ENCODE results near the gene SPRTN. TPM values are rescaled to one million over a fixed set of nuclear protein-coding genes. Genes with fewer than 3 reads are reported as not detected.

SPRTN gene
- total and polyA plus RNA-seq, 2 experiments from 2014 or later, result 9.1 to 25.0 TPM

- Mint-ChIP-seq H3K36me3 (ENCODE audit: low read depth) (peaks cover 34% of the 10 kb centered on the region), H3K27me3 (ENCODE audit: insufficient read depth, low read depth, poor library complexity) (peaks cover 16% of the 10 kb centered on the region), H3K27ac (peak within 1 kb of the TSS; percentile 99), H3K4me1 (peaks cover 34% of the 10 kb centered on the region), H3K4me3 (peak within 1 kb of the TSS; percentile 98), H3K9me3 (peaks cover 2% of the 10 kb centered on the region; the same call in 1 of the 3 replicates)
- Histone ChIP-seq H2AFZ (peak within 1 kb of the TSS; percentile 94), H4K20me1 (replicated peaks; ENCODE audit: insufficient read depth) (peaks cover 8% of the 10 kb centered on the region; the same call in 1 of the 2 replicates), H3K27me3 (ENCODE audit: insufficient read depth) (no peaks in the 10 kb centered on the region), H3K9me2 (ENCODE audit: insufficient read depth) (no peaks in the 10 kb centered on the region), H3K4me3 (peak within 1 kb of the TSS; percentile 90), H3F3A (replicated peaks; ENCODE audit: low read depth) (no peaks in the 10 kb centered on the region), H3K27ac (ENCODE audit: low read depth) (peak within 1 kb of the TSS; percentile 75), H3K4me1 (ENCODE audit: insufficient read depth) (peaks cover 35% of the 10 kb centered on the region), H3K79me2 (replicated peaks; ENCODE audit: insufficient read depth) (peaks cover 72% of the 10 kb centered on the region), H3K4me2 (peak within 1 kb of the TSS; percentile 95), H3K36me3 (ENCODE audit: insufficient read depth) (no peaks in the 10 kb centered on the region; the same call in 1 of the 2 replicates)
- no peak for TF ChIP-seq EZH2 (IDR thresholded peaks at IDR 0.05; ENCODE audit: low read depth, unreplicated experiment)
- no peak for TF ChIP-seq JUNB (IDR thresholded peaks at IDR 0.05; ENCODE audit: unreplicated experiment)
- TF ChIP-seq EZH2phosphoT487 (IDR thresholded peaks at IDR 0.05; ENCODE audit: unreplicated experiment), result no peak
- no peak for TF ChIP-seq ZNF462 (CRISPR knock-in tag; IDR thresholded peaks at IDR 0.05)
- TF ChIP-seq, protein P1, sequence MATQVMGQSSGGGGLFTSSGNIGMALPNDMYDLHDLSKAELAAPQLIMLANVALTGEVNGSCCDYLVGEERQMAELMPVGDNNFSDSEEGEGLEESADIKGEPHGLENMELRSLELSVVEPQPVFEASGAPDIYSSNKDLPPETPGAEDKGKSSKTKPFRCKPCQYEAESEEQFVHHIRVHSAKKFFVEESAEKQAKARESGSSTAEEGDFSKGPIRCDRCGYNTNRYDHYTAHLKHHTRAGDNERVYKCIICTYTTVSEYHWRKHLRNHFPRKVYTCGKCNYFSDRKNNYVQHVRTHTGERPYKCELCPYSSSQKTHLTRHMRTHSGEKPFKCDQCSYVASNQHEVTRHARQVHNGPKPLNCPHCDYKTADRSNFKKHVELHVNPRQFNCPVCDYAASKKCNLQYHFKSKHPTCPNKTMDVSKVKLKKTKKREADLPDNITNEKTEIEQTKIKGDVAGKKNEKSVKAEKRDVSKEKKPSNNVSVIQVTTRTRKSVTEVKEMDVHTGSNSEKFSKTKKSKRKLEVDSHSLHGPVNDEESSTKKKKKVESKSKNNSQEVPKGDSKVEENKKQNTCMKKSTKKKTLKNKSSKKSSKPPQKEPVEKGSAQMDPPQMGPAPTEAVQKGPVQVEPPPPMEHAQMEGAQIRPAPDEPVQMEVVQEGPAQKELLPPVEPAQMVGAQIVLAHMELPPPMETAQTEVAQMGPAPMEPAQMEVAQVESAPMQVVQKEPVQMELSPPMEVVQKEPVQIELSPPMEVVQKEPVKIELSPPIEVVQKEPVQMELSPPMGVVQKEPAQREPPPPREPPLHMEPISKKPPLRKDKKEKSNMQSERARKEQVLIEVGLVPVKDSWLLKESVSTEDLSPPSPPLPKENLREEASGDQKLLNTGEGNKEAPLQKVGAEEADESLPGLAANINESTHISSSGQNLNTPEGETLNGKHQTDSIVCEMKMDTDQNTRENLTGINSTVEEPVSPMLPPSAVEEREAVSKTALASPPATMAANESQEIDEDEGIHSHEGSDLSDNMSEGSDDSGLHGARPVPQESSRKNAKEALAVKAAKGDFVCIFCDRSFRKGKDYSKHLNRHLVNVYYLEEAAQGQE (IDR thresholded peaks at IDR 0.05; ENCODE audit: unreplicated experiment), result no peak
- no peak for TF ChIP-seq ZNF331 (CRISPR knock-in tag; IDR thresholded peaks at IDR 0.05; ENCODE audit: low read depth)
- no peak for TF ChIP-seq CTCF (conservative IDR thresholded peaks at IDR 0.05; ENCODE audit: low read depth in 2 of 2)
- TF ChIP-seq, protein P2, sequence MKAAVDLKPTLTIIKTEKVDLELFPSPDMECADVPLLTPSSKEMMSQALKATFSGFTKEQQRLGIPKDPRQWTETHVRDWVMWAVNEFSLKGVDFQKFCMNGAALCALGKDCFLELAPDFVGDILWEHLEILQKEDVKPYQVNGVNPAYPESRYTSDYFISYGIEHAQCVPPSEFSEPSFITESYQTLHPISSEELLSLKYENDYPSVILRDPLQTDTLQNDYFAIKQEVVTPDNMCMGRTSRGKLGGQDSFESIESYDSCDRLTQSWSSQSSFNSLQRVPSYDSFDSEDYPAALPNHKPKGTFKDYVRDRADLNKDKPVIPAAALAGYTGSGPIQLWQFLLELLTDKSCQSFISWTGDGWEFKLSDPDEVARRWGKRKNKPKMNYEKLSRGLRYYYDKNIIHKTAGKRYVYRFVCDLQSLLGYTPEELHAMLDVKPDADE (IDR thresholded peaks at IDR 0.05), result 0 out of 2 replicates have a peak, but pooled peaks have one; percentile 20
- TF ChIP-seq NANOG (IDR thresholded peaks at IDR 0.05; ENCODE audit: borderline replicate concordance), result no peak
- TF ChIP-seq STAT1 (IDR thresholded peaks at IDR 0.05; ENCODE audit: unreplicated experiment), result no peak
- peak; percentile 62 for TF ChIP-seq POLR2AphosphoS5 (IDR thresholded peaks at IDR 0.05; ENCODE audit: low read depth)
- TF ChIP-seq ZNF114 (CRISPR knock-in tag; IDR thresholded peaks at IDR 0.05), result no peak
- TF ChIP-seq CREB1 (CRISPR knock-in tag; IDR thresholded peaks at IDR 0.05; ENCODE audit: low read depth), result peak; percentile 66
- peak; percentile 88 for ATAC-seq
- DNase-seq (ENCODE audit: low spot score), result peak; percentile 96
These were observed 422 bp upstream of the SPRTN start, which contains the start of gene EXOC8 for GRCh38 chr1:231337472-231338269. Gene EXOC8, minus strand, starts transcription at chr1:231337852. Its CDS starts 107 bp downstream, at chr1:231337745.
